OCI-LY3 (cell line): ENCODE data around the gene WNT7B.

Experiments
- H2AFZ ChIP-seq: fragments of 200-600, 300-600 bp; shearing (Covaris generic); 2 replicates; pipeline ENCODE4 v1.6.0; 2014; ENCODE audit warnings: antibody characterized with exemption, low read depth, low read length
- H3K27ac ChIP-seq: fragments of 200-600, 300-600 bp; sonication (generic); 2 replicates; pipeline ENCODE4 v1.5.1; 2014; ENCODE audit warnings: mild to moderate bottlenecking, low read length, moderate library complexity, mixed read lengths
- H3K27me3 ChIP-seq: fragments of 200-600, 300-600 bp; sonication (generic); 2 replicates; pipeline ENCODE4 v1.6.1; 2014; ENCODE audit warnings: low read depth, low read length, mixed read lengths
- H3K36me3 ChIP-seq: fragments of 200-600, 300-600 bp; sonication (generic); replicated peaks from 2 replicates; pipeline ENCODE3; 2014; ENCODE audit warnings: low read depth, low read length, mixed read lengths
- H3K4me1 ChIP-seq: fragments of 300-600, 200-600 bp; sonication (generic); 2 replicates; pipeline ENCODE4 v1.6.1; 2014; ENCODE audit warnings: low read length, mixed read lengths
- H3K4me2 ChIP-seq: fragments of 200-600, 300-600 bp; sonication (generic); 2 replicates; pipeline ENCODE4 v1.6.1; 2014; ENCODE audit warnings: low read length, mixed read lengths
- H3K4me3 ChIP-seq: fragments of 300-600, 200-600 bp; sonication (generic); 2 replicates; pipeline ENCODE4 v1.5.1; 2014; ENCODE audit warnings: antibody characterized with exemption, mild to moderate bottlenecking, low read length, moderate library complexity
- H3K79me2 ChIP-seq: fragments of 300-600, 200-600 bp; shearing (Covaris generic); 2 replicates; pipeline ENCODE4 v1.6.1; 2014; ENCODE audit warnings: mild to moderate bottlenecking, low read length, mixed read lengths
- H3K9ac ChIP-seq: fragments of 300-600, 200-600 bp; shearing (Covaris generic); 2 replicates; pipeline ENCODE4 v1.6.0; 2014; ENCODE audit warnings: mild to moderate bottlenecking, low read length, moderate library complexity
- H3K9me3 ChIP-seq: fragments of 200-600, 300-600 bp; shearing (Covaris generic); 2 replicates; pipeline ENCODE4 v1.6.1; 2014; ENCODE audit warnings: low read length, mixed read lengths; ENCODE audit not compliant: insufficient read depth
- H4K20me1 ChIP-seq: fragments of 200-600, 300-600 bp; sonication (generic); 2 replicates; pipeline ENCODE4 v1.6.1; 2016; ENCODE audit warnings: low read length, mixed read lengths; ENCODE audit not compliant: insufficient read depth
- EZH2phosphoT487 ChIP-seq: fragments of 200-600 bp; shearing (Covaris generic); IDR thresholded peaks from 2 replicates; pipeline ENCODE4 v1.6.1; 2018; ENCODE audit warnings: antibody characterized with exemption, mixed run types, low read depth
- TF ChIP-seq, protein P1 (sequence below): fragments of 200-600, 300-600 bp; sonication (generic); IDR thresholded peaks from 2 replicates; pipeline ENCODE4 v1.5.1; 2014; ENCODE audit warnings: antibody characterized with exemption, low read length, low read depth

Gene WNT7B

DNA sequence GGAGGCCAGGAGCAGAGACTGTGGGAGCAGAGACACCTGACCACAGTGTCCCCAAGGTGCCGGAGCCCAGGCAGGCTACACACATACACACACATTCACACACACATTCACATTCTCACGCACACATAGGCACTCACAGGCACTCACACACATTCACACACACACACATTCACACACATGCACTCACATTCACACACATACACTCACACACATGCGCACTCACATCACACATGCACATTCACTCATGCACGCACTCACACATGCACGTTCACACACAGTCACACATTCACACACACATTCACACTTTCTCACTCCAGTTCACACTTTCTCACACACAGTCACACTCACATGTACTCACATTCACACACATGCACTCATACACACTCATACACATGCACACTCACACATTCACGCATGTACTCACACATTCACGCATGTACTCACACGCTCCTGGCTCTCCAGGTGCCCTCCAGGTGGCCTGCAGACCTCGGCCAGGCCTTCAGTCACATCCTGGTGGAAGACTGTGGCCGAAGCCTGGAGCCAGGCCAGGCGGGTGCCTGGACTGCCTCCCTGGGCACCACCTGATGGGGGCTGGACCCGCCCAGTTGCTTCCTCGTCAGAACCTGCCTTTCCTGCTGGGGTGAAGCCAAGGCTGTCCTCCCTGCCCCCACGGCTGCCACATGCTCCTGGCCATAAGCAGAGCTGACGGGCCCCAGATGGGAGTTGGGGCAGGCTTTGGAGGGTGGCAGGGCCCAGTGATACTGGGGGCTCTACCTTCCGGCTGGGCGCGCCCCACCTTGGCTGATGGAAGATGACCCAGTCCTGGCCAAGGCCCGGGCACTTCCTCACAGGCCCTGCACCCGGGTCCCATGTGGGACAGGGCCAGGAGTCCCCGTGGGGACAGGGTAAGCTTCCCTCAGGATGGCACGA is 89.5 kb downstream of the WNT7B start:
- H3K36me3 ChIP-seq = no peaks in the 10 kb centered on the region
- H4K20me1 ChIP-seq = no peaks in the 10 kb centered on the region
- no peaks in the 10 kb centered on the region for H3K27me3 ChIP-seq
- TF ChIP-seq, protein P1, sequence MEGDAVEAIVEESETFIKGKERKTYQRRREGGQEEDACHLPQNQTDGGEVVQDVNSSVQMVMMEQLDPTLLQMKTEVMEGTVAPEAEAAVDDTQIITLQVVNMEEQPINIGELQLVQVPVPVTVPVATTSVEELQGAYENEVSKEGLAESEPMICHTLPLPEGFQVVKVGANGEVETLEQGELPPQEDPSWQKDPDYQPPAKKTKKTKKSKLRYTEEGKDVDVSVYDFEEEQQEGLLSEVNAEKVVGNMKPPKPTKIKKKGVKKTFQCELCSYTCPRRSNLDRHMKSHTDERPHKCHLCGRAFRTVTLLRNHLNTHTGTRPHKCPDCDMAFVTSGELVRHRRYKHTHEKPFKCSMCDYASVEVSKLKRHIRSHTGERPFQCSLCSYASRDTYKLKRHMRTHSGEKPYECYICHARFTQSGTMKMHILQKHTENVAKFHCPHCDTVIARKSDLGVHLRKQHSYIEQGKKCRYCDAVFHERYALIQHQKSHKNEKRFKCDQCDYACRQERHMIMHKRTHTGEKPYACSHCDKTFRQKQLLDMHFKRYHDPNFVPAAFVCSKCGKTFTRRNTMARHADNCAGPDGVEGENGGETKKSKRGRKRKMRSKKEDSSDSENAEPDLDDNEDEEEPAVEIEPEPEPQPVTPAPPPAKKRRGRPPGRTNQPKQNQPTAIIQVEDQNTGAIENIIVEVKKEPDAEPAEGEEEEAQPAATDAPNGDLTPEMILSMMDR = no peak
- no peak for TF ChIP-seq EZH2phosphoT487
- no peak overlapping the region for H2AFZ ChIP-seq
- no peak overlapping the region for H3K27ac ChIP-seq
- H3K4me3 ChIP-seq = no peak overlapping the region
- H3K9me3 ChIP-seq = no peaks in the 10 kb centered on the region
- no peak overlapping the region for H3K9ac ChIP-seq
- no peaks in the 10 kb centered on the region for H3K4me1 ChIP-seq
- H3K79me2 ChIP-seq = no peaks in the 10 kb centered on the region
- no peak overlapping the region for H3K4me2 ChIP-seq

DNA sequence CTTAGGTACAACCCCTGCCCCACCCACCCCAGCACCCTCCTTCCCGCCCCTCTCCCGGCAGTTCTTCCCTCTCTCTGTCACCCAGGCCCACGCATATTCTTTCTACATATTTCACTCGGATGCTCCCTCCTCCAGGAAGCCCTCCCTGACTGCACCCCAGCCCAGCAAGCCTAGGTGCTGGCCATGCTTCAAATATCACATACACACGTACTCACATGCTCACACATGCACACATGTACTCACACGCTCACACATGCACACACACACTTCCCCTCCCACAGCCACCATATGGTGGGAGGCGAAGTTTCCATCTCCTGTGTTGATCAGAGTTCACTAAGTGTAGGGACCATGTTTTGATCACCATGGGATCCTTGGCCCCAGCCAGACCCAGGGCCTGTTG is 90.4 kb downstream of the WNT7B start:
- Histone ChIP-seq H4K20me1 (no peaks in the 10 kb centered on the region), H3K79me2 (no peaks in the 10 kb centered on the region), H3K36me3 (no peaks in the 10 kb centered on the region), H3K27ac (no peak overlapping the region), H3K4me1 (no peaks in the 10 kb centered on the region), H2AFZ (no peak overlapping the region), H3K9ac (no peak overlapping the region), H3K9me3 (no peaks in the 10 kb centered on the region), H3K27me3 (no peaks in the 10 kb centered on the region), H3K4me2 (no peak overlapping the region), H3K4me3 (no peak overlapping the region)
- TF ChIP-seq, protein P1 = no peak
- no peak for TF ChIP-seq EZH2phosphoT487

- Histone ChIP-seq H3K79me2 (no peaks in the 10 kb centered on the region), H2AFZ (no peak overlapping the region), H3K9me3 (no peaks in the 10 kb centered on the region), H3K4me1 (no peaks in the 10 kb centered on the region), H3K36me3 (no peaks in the 10 kb centered on the region), H3K4me3 (no peak overlapping the region), H3K27me3 (no peaks in the 10 kb centered on the region), H3K4me2 (no peak overlapping the region), H4K20me1 (no peaks in the 10 kb centered on the region), H3K27ac (no peak overlapping the region), H3K9ac (no peak overlapping the region)
- TF ChIP-seq, protein P1 = no peak
- TF ChIP-seq EZH2phosphoT487 = no peak
These were observed 91.0 kb downstream of the WNT7B start for GRCh38 chr22:45885941-45886395.

GRCh38 chr22:45885171-45885840 is 91.7 kb downstream of the WNT7B start:
- Histone ChIP-seq H4K20me1 (no peaks in the 10 kb centered on the region), H3K4me1 (no peaks in the 10 kb centered on the region), H3K27ac (no peak overlapping the region), H3K79me2 (no peaks in the 10 kb centered on the region), H3K36me3 (no peaks in the 10 kb centered on the region), H3K9me3 (no peaks in the 10 kb centered on the region), H3K4me2 (no peak overlapping the region), H2AFZ (no peak overlapping the region), H3K4me3 (no peak overlapping the region), H3K27me3 (no peaks in the 10 kb centered on the region), H3K9ac (no peak overlapping the region)
- TF ChIP-seq EZH2phosphoT487 = no peak
